ENCODE data around the gene FOXJ3.

FOXJ3 gene

GRCh38 chr1:42302034-42302433 is 33.0 kb downstream of the FOXJ3 start:
- no peak for DNase-seq

- DNase-seq: no peak
Observed at GRCh38 chr1:42298520-42298919, 36.5 kb downstream of the FOXJ3 start.

GRCh38 chr1:42295816-42296215 is 39.2 kb downstream of the FOXJ3 start:
- DNase-seq: no peak

GRCh38 chr1:42290130-42290529 is 44.9 kb downstream of the FOXJ3 start:
- DNase-seq: no peak

- DNase-seq: no peak
Observed at GRCh38 chr1:42288311-42288985, 46.6 kb downstream of the FOXJ3 start.

GRCh38 chr1:42282867-42283583 is 52.0 kb downstream of the FOXJ3 start:
- peak; percentile 11 to 41 for DNase-seq

GRCh38 chr1:42282024-42282579 is 52.9 kb downstream of the FOXJ3 start:
- no peak for DNase-seq

GRCh38 chr1:42280821-42281220 is 54.2 kb downstream of the FOXJ3 start:
- no peak for DNase-seq

- DNase-seq: no peak
Observed at GRCh38 chr1:42279055-42279454, 56.0 kb downstream of the FOXJ3 start.

- no peak for DNase-seq
Observed at GRCh38 chr1:42272920-42273319, 62.1 kb downstream of the FOXJ3 start.

- no peak for DNase-seq
Observed at GRCh38 chr1:42267904-42268303, 67.1 kb downstream of the FOXJ3 start.

- no peak for DNase-seq
Observed at GRCh38 chr1:42266253-42267135, 68.5 kb downstream of the FOXJ3 start.

- DNase-seq: no peak
Observed at GRCh38 chr1:42264511-42265190, 70.4 kb downstream of the FOXJ3 start.

GRCh38 chr1:42263019-42263418 is 72.0 kb downstream of the FOXJ3 start:
- DNase-seq: no peak

GRCh38 chr1:42260376-42261070 is 74.5 kb downstream of the FOXJ3 start:
- no peak for DNase-seq

GRCh38 chr1:42259739-42260064 is 75.3 kb downstream of the FOXJ3 start:
- DNase-seq: no peak

GRCh38 chr1:42259059-42259738 is 75.8 kb downstream of the FOXJ3 start:
- DNase-seq: no peak

- no peak for DNase-seq
Observed at GRCh38 chr1:42258218-42258617, 76.8 kb downstream of the FOXJ3 start.

- no peak for DNase-seq
Observed at GRCh38 chr1:42251042-42251441, 84.0 kb downstream of the FOXJ3 start.

GRCh38 chr1:42250164-42250563 is 84.9 kb downstream of the FOXJ3 start:
- no peak for DNase-seq

GRCh38 chr1:42240966-42241755 is 93.9 kb downstream of the FOXJ3 start:
- DNase-seq: no peak

Measured in AML-193 (cell line).